ENCODE results near the gene TSPAN9. TPM values are rescaled to one million over a fixed set of nuclear protein-coding genes. Genes with fewer than 3 reads are reported as not detected.

The TSPAN9 gene
- total and polyA plus RNA-seq, 9 of the 15 experiments (the other 6 are each of a cell fraction or from before 2014, with no cell fraction given): 0.23 to 2.1 (median 0.60) TPM; not detected in 2

DNA sequence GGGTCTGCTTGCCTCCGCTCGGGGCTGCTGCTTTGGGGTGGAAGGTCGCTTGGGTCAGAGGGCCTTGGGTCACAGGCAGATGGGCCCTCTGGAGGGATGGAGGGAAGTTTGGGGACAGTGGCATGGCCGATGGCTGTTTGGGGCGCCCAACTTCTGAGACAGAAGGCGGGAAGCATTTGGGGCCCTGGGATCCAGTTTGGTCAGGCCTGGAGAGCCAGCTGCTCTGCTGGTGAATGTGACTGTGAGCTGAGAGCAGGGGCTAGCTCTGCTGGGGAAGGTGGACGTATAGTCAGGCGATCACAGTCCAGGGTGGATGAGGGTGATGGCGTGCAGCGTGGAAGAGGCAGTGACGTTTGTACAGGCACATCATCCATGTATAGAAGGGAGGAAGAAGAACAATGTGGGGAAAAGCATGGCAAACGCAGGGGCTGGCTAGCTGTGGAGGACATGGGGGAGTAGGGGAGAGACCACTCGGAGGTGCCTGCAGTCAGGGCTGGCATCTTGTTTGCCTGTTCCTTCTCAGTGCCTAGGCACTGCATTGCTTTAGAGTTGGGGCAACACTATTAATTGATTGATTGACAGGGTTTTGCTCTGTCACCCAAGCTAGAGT, 57.5 kb downstream of the TSPAN9 start:
- Histone ChIP-seq H3K9me3 (replicated peaks; ENCODE audit: control insufficient read depth, insufficient read depth, low read depth, low read length) (no peaks in the 10 kb centered on the region), H3K27me3 (ENCODE audit: control insufficient read depth in 2 of 2, insufficient read depth in 2 of 2, low read length in 2 of 2) (peaks cover 2 to 37% of the 10 kb centered on the region in 2 experiments; a peak in 4 of 5 replicates), H3K79me2 (ENCODE audit: control insufficient read depth, insufficient read depth, low read length) (no peaks in the 10 kb centered on the region), H3K9me1 (ENCODE audit: control insufficient read depth, insufficient read depth, low read length) (no peaks in the 10 kb centered on the region), H4K20me1 (replicated peaks; ENCODE audit: control insufficient read depth, insufficient read depth, low read length) (peaks cover 7% of the 10 kb centered on the region; the same call in 1 of the 2 replicates), H2AFZ (ENCODE audit: low read depth, low read length) (no peak overlapping the region), H3K36me3 (ENCODE audit: control insufficient read depth, insufficient read depth, low read length) (no peaks in the 10 kb centered on the region), H3K4me3 (no peak overlapping the region), H3K9ac (ENCODE audit: insufficient read depth in 1 of 2, low read depth in 2 of 2, low read length in 2 of 2) (no peak overlapping the region), H3K4me2 (ENCODE audit: insufficient read depth, low read length) (no peak overlapping the region), H3K4me1 (replicated peaks in 1 of 2; ENCODE audit: control insufficient read depth in 2 of 2, insufficient read depth in 2 of 2, low read length in 2 of 2) (no peaks in the 10 kb centered on the region), H3K27ac (ENCODE audit: extremely low read depth, low read depth, low read length) (no peak overlapping the region)
- in situ Hi-C loops (cut with MboI) (loop anchor here (5.0 kb wide), 1 partner anchor 138 kb away; no protein-coding TSS in a partner anchor), intact Hi-C loops (cut with micrococcal nuclease) (loop anchor here (1.0 to 5.0 kb wide), 2 partner anchors 68 to 141 kb away; no protein-coding TSS in a partner anchor)
- ChIA-PET CTCF (ENCODE audit: low intra/inter-chr PET ratio) (interaction anchor here (0.6 to 1.1 kb wide), 2 partner anchors 67 to 141 kb away, joined by 4 to 6 read pairs; no protein-coding TSS in a partner anchor), POLR2A (no interaction called here)
- DNase-seq (ENCODE audit: extremely low read depth in 1 of 4, low spot score in 3 of 4): no peak
- FAIRE-seq: no peak
- no peak for ATAC-seq
- WGBS (ENCODE audit: insufficient coverage, low coverage, missing lambda C conversion rate): 0% methylated on average over 12 of the region's 13 CpGs
- TF ChIP-seq FUS (optimal IDR thresholded peaks at IDR 0.05; ENCODE audit: low read depth, low read length) (no peak), ZNF507 (tag; conservative IDR thresholded peaks at IDR 0.05) (no peak), BRD9 (IDR thresholded peaks at IDR 0.05; ENCODE audit: low read depth, partially characterized antibody) (no peak), RBM14 (IDR thresholded peaks at IDR 0.05; ENCODE audit: borderline replicate concordance, insufficient read depth, low read depth, low read length) (no peak), TOE1 (IDR thresholded peaks at IDR 0.05; ENCODE audit: borderline replicate concordance) (no peak), TOE1 (CRISPR knock-in tag; IDR thresholded peaks at IDR 0.05; ENCODE audit: borderline replicate concordance, low read depth) (no peak)
- no TSS peak for BruUV-seq (replicated peaks)

All from K562 (cell line).